ENCODE results near the gene ODAD4. TPM values are rescaled to one million over a fixed set of nuclear protein-coding genes. Genes with fewer than 3 reads are reported as not detected.
A peak's percentile ranks its signal among the peaks of the same experiment; 100 is the strongest.

The ODAD4 gene
- total RNA-seq, 1 donor from 2014 or later = 0.70 TPM

DNA sequence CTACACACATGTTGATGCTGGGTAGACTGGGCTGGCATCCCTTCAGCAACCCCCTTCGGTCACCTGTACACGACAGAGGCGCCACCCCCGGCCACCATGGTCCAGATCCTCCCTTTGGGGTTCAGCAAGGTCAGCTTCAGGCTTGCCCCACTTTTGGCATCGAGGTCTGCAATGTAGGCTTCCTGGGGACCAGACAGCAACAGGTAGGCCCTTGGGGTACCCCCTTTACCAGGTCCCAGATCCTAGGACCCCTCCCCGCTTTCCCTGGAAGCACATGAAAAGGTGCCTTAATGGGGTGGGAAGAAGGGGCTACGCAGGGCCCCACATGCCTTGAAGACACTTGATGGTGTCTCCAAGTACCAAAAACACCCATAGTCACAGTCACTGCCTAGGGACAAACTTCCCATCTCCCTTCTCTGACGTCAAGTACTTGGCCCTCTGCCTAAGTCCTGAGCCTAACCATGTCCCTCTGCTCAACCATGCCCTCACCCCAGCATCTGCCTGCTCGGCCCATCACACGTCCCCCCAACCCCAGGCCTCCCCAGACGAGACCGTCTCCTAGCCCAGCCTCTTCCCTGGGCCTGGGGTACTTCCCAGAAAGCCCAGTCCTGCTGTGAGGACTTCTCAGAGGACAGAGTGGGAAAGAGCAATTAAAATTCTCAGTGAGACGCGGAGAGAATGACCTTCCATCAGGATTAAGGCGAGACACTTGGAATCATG lies 23.8 kb upstream of the ODAD4 start:
- H3K36me3 Mint-ChIP-seq (ENCODE audit: low read depth) = peaks cover 42% of the 10 kb centered on the region
- TF ChIP-seq, protein P1, sequence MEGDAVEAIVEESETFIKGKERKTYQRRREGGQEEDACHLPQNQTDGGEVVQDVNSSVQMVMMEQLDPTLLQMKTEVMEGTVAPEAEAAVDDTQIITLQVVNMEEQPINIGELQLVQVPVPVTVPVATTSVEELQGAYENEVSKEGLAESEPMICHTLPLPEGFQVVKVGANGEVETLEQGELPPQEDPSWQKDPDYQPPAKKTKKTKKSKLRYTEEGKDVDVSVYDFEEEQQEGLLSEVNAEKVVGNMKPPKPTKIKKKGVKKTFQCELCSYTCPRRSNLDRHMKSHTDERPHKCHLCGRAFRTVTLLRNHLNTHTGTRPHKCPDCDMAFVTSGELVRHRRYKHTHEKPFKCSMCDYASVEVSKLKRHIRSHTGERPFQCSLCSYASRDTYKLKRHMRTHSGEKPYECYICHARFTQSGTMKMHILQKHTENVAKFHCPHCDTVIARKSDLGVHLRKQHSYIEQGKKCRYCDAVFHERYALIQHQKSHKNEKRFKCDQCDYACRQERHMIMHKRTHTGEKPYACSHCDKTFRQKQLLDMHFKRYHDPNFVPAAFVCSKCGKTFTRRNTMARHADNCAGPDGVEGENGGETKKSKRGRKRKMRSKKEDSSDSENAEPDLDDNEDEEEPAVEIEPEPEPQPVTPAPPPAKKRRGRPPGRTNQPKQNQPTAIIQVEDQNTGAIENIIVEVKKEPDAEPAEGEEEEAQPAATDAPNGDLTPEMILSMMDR (IDR thresholded peaks at IDR 0.05) = no peak
- H3K4me1 Mint-ChIP-seq (ENCODE audit: low read depth) = peaks cover 31% of the 10 kb centered on the region
- DNase-seq (ENCODE audit: low spot score) = no peak
- peak overlapping the region; percentile 81 for H3K27ac Mint-ChIP-seq (ENCODE audit: unreplicated experiment)
- H3K9me3 Mint-ChIP-seq (ENCODE audit: low read depth) = no peaks in the 10 kb centered on the region
- no peaks in the 10 kb centered on the region for H3K27me3 Mint-ChIP-seq (ENCODE audit: low read depth)
- H3K4me3 Mint-ChIP-seq (ENCODE audit: unreplicated experiment) = no peak overlapping the region

DNA sequence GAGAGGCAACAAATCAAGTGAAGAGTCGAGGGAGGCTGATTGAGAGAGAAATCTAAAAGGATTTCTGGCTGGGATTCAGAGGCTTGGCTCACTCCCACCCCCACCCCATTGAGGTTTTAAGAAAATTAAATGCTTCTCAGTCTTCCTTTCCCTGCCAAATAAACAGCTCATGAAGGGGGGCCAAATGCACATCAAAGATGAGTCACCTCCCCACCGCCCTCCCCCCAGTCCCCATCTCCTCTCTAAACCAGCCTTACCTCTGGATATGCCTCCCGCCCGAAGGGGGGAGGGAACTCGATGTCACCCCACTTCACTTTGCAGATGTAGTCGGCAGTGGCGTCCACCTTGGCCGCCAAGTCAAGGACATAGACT lies 23.2 kb upstream of the ODAD4 start:
- H3K9me3 Mint-ChIP-seq (ENCODE audit: low read depth) = no peaks in the 10 kb centered on the region
- peaks cover 31% of the 10 kb centered on the region for H3K4me1 Mint-ChIP-seq (ENCODE audit: low read depth)
- no peak overlapping the region for H3K4me3 Mint-ChIP-seq (ENCODE audit: unreplicated experiment)
- TF ChIP-seq, protein P1 (IDR thresholded peaks at IDR 0.05) = no peak
- no peaks in the 10 kb centered on the region for H3K27me3 Mint-ChIP-seq (ENCODE audit: low read depth)
- peak overlapping the region; percentile 81 for H3K27ac Mint-ChIP-seq (ENCODE audit: unreplicated experiment)
- peaks cover 40% of the 10 kb centered on the region for H3K36me3 Mint-ChIP-seq (ENCODE audit: low read depth)
- DNase-seq (ENCODE audit: low spot score) = no peak

DNA sequence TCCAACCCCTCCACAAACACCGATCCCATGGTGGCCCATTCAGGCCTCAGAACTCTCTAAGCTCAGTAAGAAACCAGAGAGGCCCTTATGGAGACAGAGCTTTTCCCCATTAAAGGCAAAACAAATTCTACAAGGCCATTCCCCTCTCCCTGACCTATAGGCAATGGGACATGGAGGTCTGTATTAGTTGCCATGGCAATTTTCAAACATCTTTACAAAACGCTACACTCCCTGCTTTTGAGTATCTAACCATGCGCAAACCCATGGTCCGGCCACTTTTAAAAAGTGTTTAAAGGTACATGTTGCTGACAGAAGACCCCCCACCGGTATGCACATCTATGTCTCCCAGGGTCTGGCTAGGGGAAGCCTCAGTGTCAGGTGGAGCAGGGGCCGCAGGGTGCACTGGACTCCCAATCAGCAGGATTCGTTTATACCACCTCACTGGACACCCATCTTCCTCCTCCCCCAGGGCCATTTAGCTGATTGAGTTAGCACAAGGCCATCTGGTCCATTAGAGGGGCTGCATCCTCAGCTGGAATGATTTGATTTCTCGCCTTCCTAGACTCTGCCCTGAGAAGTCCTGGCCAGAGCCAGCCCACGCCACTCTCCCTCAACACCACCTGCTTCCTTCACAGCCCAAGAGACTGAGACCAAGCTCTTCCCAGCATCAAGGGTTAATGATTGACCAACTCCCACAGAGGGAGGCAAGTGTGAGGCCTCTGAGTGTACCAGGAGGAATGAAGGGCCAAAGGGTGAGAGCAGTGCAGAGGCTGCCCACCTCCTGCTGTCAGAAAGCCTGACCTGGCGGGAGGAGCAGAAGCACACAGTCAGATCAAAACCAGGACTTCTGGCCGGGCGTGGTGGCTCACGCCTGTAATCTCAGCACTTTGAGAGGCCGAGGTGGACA lies 22.5 kb upstream of the ODAD4 start:
- peaks cover 34% of the 10 kb centered on the region for H3K4me1 Mint-ChIP-seq (ENCODE audit: low read depth)
- peaks cover 47% of the 10 kb centered on the region for H3K36me3 Mint-ChIP-seq (ENCODE audit: low read depth)
- H3K4me3 Mint-ChIP-seq (ENCODE audit: unreplicated experiment) = no peak overlapping the region
- TF ChIP-seq, protein P1 (IDR thresholded peaks at IDR 0.05) = no peak
- no peaks in the 10 kb centered on the region for H3K9me3 Mint-ChIP-seq (ENCODE audit: low read depth)
- peak overlapping the region; percentile 14 for H3K27ac Mint-ChIP-seq (ENCODE audit: unreplicated experiment)
- no peaks in the 10 kb centered on the region for H3K27me3 Mint-ChIP-seq (ENCODE audit: low read depth)
- no peak for DNase-seq (ENCODE audit: low spot score)

DNA sequence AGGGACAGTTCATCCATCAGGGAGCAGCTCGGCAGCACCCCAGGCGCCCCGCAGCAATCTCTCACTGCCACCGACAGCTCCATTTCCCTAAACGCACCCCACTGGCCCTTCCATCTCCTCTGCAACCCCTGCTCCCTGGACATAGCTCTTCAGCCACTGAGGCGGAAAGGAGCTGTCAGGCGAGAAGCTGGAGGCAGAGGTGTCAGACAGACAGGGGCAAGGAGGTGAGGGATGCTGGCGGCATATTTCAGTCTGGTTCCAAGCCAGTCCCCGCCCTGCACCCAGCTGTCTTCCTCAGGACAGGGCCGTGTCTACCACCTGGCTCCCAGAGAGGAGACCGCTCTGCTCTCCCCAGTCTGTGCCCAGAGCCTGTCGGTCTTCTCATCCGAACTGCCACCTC lies 21.3 kb upstream of the ODAD4 start:
- TF ChIP-seq, protein P1 (IDR thresholded peaks at IDR 0.05) = no peak
- Mint-ChIP-seq H3K9me3 (ENCODE audit: low read depth) (no peaks in the 10 kb centered on the region), H3K27ac (ENCODE audit: unreplicated experiment) (no peak overlapping the region), H3K36me3 (ENCODE audit: low read depth) (peaks cover 50% of the 10 kb centered on the region), H3K4me3 (ENCODE audit: unreplicated experiment) (no peak overlapping the region), H3K4me1 (ENCODE audit: low read depth) (peaks cover 39% of the 10 kb centered on the region), H3K27me3 (ENCODE audit: low read depth) (no peaks in the 10 kb centered on the region)
- DNase-seq (ENCODE audit: low spot score) = no peak

DNA sequence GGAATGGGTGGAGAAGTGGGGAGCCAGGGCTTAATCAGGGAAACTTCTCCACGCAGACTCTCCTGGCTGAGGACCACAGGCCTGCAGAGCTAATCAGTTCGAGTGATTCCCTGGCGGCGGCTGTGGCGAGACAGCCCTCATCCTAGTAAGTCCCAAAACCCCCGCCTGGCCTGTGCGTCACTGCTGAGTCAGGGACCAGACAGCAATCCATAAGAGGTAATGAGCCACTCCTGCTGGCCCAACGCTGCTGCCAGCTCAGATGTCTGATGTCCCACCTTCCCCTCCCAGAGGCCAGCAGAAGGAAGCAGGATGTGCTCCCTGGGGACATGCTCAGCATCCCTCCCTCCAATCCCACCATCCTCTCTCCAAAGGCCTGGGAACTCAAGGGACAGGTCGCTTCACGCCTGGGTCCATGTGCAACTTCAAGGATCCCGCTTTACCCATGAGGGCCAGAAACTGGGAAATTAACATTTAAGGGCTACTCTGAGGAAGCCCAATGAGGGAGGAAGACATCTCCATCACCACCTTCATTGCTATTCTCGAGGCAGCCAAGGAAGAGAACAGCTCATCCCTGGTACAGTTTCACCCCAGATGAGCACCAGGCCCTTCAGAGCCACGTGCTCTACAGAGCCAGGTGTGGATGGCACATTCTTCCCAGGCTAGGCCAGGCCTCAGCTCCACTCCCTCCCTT lies 19.6 kb upstream of the ODAD4 start:
- H3K4me1 Mint-ChIP-seq (ENCODE audit: low read depth) = peaks cover 57% of the 10 kb centered on the region
- peak overlapping the region; percentile 86 for H3K27ac Mint-ChIP-seq (ENCODE audit: unreplicated experiment)
- H3K9me3 Mint-ChIP-seq (ENCODE audit: low read depth) = no peaks in the 10 kb centered on the region
- no peak for DNase-seq (ENCODE audit: low spot score)
- TF ChIP-seq, protein P1 (IDR thresholded peaks at IDR 0.05) = no peak
- no peaks in the 10 kb centered on the region for H3K27me3 Mint-ChIP-seq (ENCODE audit: low read depth)
- no peak overlapping the region for H3K4me3 Mint-ChIP-seq (ENCODE audit: unreplicated experiment)
- peaks cover 46% of the 10 kb centered on the region for H3K36me3 Mint-ChIP-seq (ENCODE audit: low read depth)
